Left colon (tissue), 2 donors: ENCODE measurements around the gene CLIP3. TPM values are rescaled to one million over a fixed set of nuclear protein-coding genes. Genes with fewer than 3 reads are reported as not detected.
"Not testable (repeated sequence)": the region's sequence is repeated elsewhere in the genome, so short reads cannot be mapped to it uniquely, and the experiment has no call there.

Source experiments
- ATAC-seq: fragments of 200-7000 bp; cut with Tn5 transposase; one replicate; pipeline ENCODE4 v1.9.1; 2020; ENCODE audit warnings: mild to moderate bottlenecking, moderate library complexity
- DNase-seq, 2 donors: peaks; one replicate each; pipeline ENCODE4 v3.0.0-alpha.2; 2020
- intact Hi-C, 2 donors: fragments of 100-400 bp; cut with DNase I in 1 of 2; cut with micrococcal nuclease in 1 of 2; formaldehyde crosslinking; loops; one replicate each; pipeline versions ENCODE4 v1.11.2 to v1.14.0; 2022; cut with DNase I, micrococcal nuclease
- total RNA-seq, 2 donors: library from RNA; stranded (reverse); fragmentation: NEBNext Ultra II Directional; extraction: Animal tissue kit (Norgen Biotek cat#: 25700); gene quantifications; one replicate each; pipeline ENCODE4 v1.2.1, GENCODE V29; 2021
- donor health status: DM: no; HTN: no; CAD: no.
- donor health status: DM: yes; HTN: yes; CAD: no.

Gene CLIP3
- total RNA-seq, 2 donors from 2014 or later: 3.1 to 10.6 TPM

- DNase-seq: no peak
- intact Hi-C loops: no loop called here
- no peak for ATAC-seq
Measured at GRCh38 chr19:36051637-36052036, 19.0 kb upstream of the CLIP3 start.

GRCh38 chr19:36051236-36051635 lies 18.6 kb upstream of the CLIP3 start:
- ATAC-seq: no peak
- intact Hi-C loops: no loop called here
- DNase-seq: no peak

- ATAC-seq (no peak), DNase-seq (no peak)
- intact Hi-C loops: no loop called here
Measured at GRCh38 chr19:36049080-36049698, 16.5 kb upstream of the CLIP3 start.

- ATAC-seq (no peak), DNase-seq (no peak)
- intact Hi-C loops: no loop called here
Measured at GRCh38 chr19:36047835-36048234, 15.2 kb upstream of the CLIP3 start.

GRCh38 chr19:36046443-36047050 lies 13.9 kb upstream of the CLIP3 start:
- DNase-seq: no peak
- ATAC-seq: no peak
- intact Hi-C loops: no loop called here

- ATAC-seq (no peak), DNase-seq (no peak)
- intact Hi-C loops: no loop called here
Measured at GRCh38 chr19:36043952-36044351, 11.3 kb upstream of the CLIP3 start.

- intact Hi-C loops: no loop called here
- ATAC-seq (no peak), DNase-seq (no peak)
Measured at GRCh38 chr19:36041831-36042230, 9.2 kb upstream of the CLIP3 start.

GRCh38 chr19:36041092-36041491 lies 8.4 kb upstream of the CLIP3 start:
- ATAC-seq, intact Hi-C loops, DNase-seq: not testable (repeated sequence)

- DNase-seq (no peak), ATAC-seq (no peak)
- intact Hi-C loops: no loop called here
Measured at GRCh38 chr19:36040495-36040894, 7.8 kb upstream of the CLIP3 start.

GRCh38 chr19:36031308-36031707 lies 1.4 kb downstream of the CLIP3 start:
- ATAC-seq (no peak), DNase-seq (no peak)
- intact Hi-C loops: no loop called here

- intact Hi-C loops: no loop called here
- ATAC-seq: no peak
Measured at GRCh38 chr19:36030264-36031148, 2.2 kb downstream of the CLIP3 start.

GRCh38 chr19:36028313-36029041 lies 4.2 kb downstream of the CLIP3 start:
- no peak for DNase-seq
- intact Hi-C loops: no loop called here
- no peak for ATAC-seq

More at GRCh38 chr19:36030264-36031148, 2.2 kb downstream of the CLIP3 start:
- no peak for DNase-seq

GRCh38 chr19:36027696-36028095 lies 5.0 kb downstream of the CLIP3 start:
- ATAC-seq: no peak
- intact Hi-C loops: no loop called here
- DNase-seq: no peak

- ATAC-seq: no peak
- intact Hi-C loops: no loop called here
- DNase-seq: no peak
Measured at GRCh38 chr19:36026091-36026876, 6.4 kb downstream of the CLIP3 start.

GRCh38 chr19:36025541-36025940 lies 7.1 kb downstream of the CLIP3 start:
- DNase-seq (no peak), ATAC-seq (no peak)
- intact Hi-C loops: no loop called here

- ATAC-seq: no peak
- DNase-seq: no peak
- intact Hi-C loops: no loop called here
Measured at GRCh38 chr19:36023432-36023831, 9.2 kb downstream of the CLIP3 start.

- DNase-seq: no peak
- intact Hi-C loops: no loop called here
- no peak for ATAC-seq
Measured at GRCh38 chr19:36019061-36019670, 13.5 kb downstream of the CLIP3 start.
